ENCODE results near the gene SAMD11.

DNA sequence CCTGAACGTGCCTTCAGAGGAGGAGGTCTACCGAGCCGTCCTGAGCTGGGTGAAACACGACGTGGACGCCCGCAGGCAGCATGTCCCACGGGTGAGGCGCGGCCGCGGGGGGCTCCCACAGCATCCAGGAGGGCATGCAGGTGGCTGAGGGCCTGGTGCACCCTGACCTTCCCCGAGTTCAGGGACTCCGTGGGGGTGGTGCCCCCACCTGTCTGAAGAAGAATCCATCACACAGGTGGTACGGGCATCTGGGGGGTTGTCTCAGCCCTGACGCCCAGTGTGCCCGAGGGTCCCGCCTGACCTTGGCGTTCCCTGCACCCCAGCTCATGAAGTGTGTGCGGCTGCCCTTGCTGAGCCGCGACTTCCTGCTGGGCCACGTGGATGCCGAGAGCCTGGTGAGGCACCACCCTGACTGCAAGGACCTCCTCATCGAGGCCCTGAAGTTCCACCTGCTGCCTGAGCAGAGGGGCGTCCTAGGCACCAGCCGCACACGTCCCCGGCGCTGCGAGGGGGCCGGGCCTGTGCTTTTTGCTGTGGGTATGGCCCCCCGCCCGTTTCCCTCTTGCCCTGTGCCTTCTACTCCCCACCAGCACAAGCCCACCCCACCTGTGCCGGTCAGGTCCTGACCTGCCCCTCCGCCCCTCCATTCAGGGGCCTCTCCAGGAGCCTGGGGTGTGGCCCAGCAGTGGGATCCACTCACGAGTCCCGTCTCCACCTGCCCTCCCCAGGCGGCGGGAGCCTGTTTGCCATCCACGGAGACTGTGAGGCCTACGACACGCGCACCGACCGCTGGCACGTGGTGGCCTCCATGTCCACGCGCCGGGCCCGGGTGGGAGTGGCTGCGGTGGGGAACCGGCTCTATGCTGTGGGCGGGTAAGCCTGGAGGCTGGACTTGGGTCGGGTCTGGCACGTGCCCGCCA is 38.9 kb downstream of the SAMD11 start:
- TF ChIP-seq, protein P1, sequence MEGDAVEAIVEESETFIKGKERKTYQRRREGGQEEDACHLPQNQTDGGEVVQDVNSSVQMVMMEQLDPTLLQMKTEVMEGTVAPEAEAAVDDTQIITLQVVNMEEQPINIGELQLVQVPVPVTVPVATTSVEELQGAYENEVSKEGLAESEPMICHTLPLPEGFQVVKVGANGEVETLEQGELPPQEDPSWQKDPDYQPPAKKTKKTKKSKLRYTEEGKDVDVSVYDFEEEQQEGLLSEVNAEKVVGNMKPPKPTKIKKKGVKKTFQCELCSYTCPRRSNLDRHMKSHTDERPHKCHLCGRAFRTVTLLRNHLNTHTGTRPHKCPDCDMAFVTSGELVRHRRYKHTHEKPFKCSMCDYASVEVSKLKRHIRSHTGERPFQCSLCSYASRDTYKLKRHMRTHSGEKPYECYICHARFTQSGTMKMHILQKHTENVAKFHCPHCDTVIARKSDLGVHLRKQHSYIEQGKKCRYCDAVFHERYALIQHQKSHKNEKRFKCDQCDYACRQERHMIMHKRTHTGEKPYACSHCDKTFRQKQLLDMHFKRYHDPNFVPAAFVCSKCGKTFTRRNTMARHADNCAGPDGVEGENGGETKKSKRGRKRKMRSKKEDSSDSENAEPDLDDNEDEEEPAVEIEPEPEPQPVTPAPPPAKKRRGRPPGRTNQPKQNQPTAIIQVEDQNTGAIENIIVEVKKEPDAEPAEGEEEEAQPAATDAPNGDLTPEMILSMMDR (IDR thresholded peaks at IDR 0.05; ENCODE audit: low read depth, low read length, missing input control): no peak
- TF ChIP-seq REST (IDR thresholded peaks at IDR 0.05): no peak
- TF ChIP-seq, protein P2, sequence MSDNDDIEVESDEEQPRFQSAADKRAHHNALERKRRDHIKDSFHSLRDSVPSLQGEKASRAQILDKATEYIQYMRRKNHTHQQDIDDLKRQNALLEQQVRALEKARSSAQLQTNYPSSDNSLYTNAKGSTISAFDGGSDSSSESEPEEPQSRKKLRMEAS (IDR thresholded peaks at IDR 0.05): no peak
